Cardiac muscle cell (in vitro differentiated cells and primary cell): ENCODE measurements around the gene PI4K2A. TPM values are rescaled to one million over a fixed set of nuclear protein-coding genes. Genes with fewer than 3 reads are reported as not detected.
"Not testable (repeated sequence)": the region's sequence is repeated elsewhere in the genome, so short reads cannot be mapped to it uniquely, and the experiment has no call there.

Experiments used
- DNase-seq, 2 donors: peaks; one replicate each; pipeline versions ENCODE4 v3.0.0 to v3.0.0-alpha.2; 2010 to 2017; ENCODE audit warnings: low read depth in 1 of 2, low spot score in 1 of 2
- H3K27ac ChIP-seq: fragments of 200-600 bp; sonication (generic); 2 replicates; pipeline ENCODE4 v1.5.1; 2016
- H3K27me3 ChIP-seq: fragments of 200-600 bp; sonication (generic); 2 replicates; pipeline ENCODE4 v1.6.0; 2016; ENCODE audit warnings: control low read depth
- H3K36me3 ChIP-seq: fragments of 200-600 bp; sonication (generic); 2 replicates; pipeline ENCODE4 v1.5.1; 2016; ENCODE audit warnings: control low read depth
- H3K4me1 ChIP-seq: fragments of 200-600 bp; sonication (generic); 2 replicates; pipeline ENCODE4 v1.8.1; 2017; ENCODE audit warnings: low read depth, mild to moderate bottlenecking, mixed run types
- H3K4me3 ChIP-seq: fragments of 200-600 bp; sonication (generic); 2 replicates; pipeline ENCODE4 v1.5.1; 2016; ENCODE audit warnings: mild to moderate bottlenecking
- H3K9me3 ChIP-seq: fragments of 200-600 bp; sonication (generic); 2 replicates; pipeline ENCODE4 v1.5.1; 2017; ENCODE audit warnings: low read depth, mild to moderate bottlenecking, control low read depth
- polyA plus RNA-seq: library from polyadenylated mRNA; unstranded; fragments of >200 nt; fragmentation: Nextera tagmentation; extraction: Ambion mirVana; gene quantifications from 2 replicates; pipeline ENCODE4 v1.2.1, GENCODE V29; 2016
- total RNA-seq: library from RNA; depleted of rRNA; stranded (reverse); fragments of >200 nt; gene quantifications from 2 replicates; pipeline ENCODE4 v1.2.3, GENCODE V29; 2016
- TF ChIP-seq, protein P1 (sequence below): IDR thresholded peaks from 2 replicates; pipeline ENCODE4 v1.5.1; 2012; ENCODE audit warnings: low read depth, mild to moderate bottlenecking, low read length

PI4K2A gene
- total and polyA plus RNA-seq, 2 experiments from 2014 or later = 19.7 to 20.1 TPM

DNA sequence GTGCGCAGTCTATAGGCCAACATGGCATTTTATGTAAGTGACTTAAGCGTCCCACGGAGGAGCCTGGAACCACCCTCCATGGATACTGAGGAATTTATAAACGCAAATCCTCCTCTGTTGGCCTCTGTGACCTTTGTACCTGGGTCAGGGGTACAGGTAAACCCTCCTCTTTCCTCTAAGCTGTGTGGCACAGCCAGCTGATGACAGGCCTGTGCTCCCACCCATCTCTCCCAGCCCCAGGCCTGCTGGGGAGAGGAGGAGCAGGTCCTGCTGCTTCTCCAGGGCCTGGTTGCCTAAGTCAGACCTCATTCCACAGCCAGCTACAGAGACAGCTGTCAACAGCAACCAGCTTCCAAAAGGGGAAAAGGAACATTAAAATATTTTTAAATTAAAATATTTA lies 41.6 kb downstream of the PI4K2A start:
- no peaks in the 10 kb centered on the region for H3K9me3 ChIP-seq
- no peak overlapping the region for H3K4me3 ChIP-seq
- no peak for DNase-seq
- peaks cover 5% of the 10 kb centered on the region for H3K4me1 ChIP-seq
- TF ChIP-seq, protein P1, sequence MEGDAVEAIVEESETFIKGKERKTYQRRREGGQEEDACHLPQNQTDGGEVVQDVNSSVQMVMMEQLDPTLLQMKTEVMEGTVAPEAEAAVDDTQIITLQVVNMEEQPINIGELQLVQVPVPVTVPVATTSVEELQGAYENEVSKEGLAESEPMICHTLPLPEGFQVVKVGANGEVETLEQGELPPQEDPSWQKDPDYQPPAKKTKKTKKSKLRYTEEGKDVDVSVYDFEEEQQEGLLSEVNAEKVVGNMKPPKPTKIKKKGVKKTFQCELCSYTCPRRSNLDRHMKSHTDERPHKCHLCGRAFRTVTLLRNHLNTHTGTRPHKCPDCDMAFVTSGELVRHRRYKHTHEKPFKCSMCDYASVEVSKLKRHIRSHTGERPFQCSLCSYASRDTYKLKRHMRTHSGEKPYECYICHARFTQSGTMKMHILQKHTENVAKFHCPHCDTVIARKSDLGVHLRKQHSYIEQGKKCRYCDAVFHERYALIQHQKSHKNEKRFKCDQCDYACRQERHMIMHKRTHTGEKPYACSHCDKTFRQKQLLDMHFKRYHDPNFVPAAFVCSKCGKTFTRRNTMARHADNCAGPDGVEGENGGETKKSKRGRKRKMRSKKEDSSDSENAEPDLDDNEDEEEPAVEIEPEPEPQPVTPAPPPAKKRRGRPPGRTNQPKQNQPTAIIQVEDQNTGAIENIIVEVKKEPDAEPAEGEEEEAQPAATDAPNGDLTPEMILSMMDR = no peak
- peak overlapping the region; percentile 43 for H3K27ac ChIP-seq
- no peaks in the 10 kb centered on the region for H3K36me3 ChIP-seq
- no peaks in the 10 kb centered on the region for H3K27me3 ChIP-seq

DNA sequence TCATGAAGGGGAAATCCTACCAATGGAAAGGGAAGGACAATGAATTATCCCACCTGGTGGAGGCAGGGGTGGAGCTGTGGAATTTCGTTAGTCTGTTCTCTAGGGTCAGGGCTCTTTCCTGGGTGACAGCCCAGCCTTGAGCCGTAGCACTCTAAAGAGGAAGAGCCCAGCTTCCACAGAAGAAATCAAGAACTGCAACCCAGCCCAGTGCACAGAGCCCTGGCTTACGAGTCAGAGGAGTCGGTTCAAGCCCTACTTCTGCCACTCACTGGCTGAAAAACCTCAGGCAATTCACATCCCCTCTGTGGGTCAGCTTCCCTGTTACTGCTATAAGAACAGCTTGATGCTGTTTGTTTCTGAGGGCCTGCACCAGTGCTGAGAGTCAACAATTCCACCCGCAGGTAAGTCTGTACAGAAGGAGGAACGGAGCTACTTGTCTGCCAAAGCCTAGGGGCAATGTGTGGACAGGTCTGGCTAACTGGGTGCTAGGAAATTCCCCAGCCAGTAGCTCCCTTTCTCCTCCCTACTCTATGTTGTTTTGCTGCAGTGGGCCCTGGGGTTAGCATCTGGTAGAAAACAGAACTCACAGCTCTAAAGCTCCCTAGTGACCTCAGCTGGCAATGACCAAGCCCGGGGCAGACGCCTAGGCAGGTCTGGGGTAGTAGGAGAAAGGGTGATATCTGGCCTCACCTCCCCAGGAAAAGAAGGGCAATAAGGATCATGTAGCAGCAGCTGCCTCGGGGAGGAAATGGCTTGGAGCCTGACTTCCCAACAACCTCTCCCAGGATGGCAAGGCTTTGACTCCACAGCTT lies 43.3 kb downstream of the PI4K2A start:
- peak overlapping the region; percentile 49 for H3K27ac ChIP-seq
- peaks cover 16% of the 10 kb centered on the region for H3K4me1 ChIP-seq
- no peaks in the 10 kb centered on the region for H3K36me3 ChIP-seq
- H3K4me3 ChIP-seq = no peak overlapping the region
- H3K9me3 ChIP-seq = no peaks in the 10 kb centered on the region
- TF ChIP-seq, protein P1 = no peak
- peak in 1 of 2 donors; percentile 50 for DNase-seq
- no peaks in the 10 kb centered on the region for H3K27me3 ChIP-seq

DNA sequence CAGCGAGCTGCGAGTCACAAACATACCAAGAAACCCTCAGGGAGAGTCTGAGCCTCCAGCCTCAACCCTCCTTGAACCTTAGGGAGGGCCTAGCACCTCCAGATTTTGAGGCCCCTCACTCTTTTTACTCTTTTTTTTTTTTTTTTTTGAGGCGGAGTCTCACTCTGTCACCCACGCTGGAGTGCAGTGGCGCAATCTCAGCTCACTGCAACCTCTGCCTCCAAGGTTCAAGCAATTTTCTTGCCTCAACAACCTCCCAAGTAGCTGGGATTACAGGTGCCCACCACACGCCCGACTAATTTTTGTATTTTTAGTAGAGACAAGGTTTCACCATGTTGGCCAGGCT lies 43.9 kb downstream of the PI4K2A start:
- H3K4me3 ChIP-seq, H3K27ac ChIP-seq, DNase-seq, H3K9me3 ChIP-seq, H3K27me3 ChIP-seq, H3K36me3 ChIP-seq: not testable (repeated sequence)
- H3K4me1 ChIP-seq = peaks cover 16% of the 10 kb centered on the region

DNA sequence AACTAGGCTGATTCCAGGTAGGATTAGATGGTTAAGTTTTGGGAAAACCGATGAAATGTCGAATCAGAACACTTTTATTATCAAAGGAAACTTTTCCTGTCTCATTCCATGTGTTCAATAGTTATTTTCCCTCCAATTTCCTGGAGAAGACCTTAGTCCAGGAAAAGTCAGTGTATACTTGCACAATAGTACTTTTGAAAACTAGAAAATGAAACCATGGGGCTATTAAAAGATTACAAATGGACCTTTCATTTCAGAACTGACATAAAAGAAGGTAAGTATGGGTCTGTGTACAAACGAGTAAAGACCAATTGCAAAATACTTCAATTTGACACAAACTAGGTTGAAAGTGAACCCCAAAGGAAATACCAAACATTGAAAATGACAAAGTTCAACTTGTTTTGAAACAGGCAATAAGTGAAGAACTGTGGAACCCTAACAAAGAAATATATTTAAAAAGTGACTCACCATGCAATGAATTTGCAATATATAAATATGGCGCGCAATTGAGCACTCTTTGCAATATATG lies 44.5 kb downstream of the PI4K2A start:
- Histone ChIP-seq H3K36me3 (no peaks in the 10 kb centered on the region), H3K4me3 (no peak overlapping the region), H3K27ac (no peak overlapping the region), H3K4me1 (peaks cover 16% of the 10 kb centered on the region), H3K9me3 (no peaks in the 10 kb centered on the region), H3K27me3 (no peaks in the 10 kb centered on the region)
- peak in 1 of 2 donors; percentile 25 for DNase-seq
- TF ChIP-seq, protein P1 = no peak

DNA sequence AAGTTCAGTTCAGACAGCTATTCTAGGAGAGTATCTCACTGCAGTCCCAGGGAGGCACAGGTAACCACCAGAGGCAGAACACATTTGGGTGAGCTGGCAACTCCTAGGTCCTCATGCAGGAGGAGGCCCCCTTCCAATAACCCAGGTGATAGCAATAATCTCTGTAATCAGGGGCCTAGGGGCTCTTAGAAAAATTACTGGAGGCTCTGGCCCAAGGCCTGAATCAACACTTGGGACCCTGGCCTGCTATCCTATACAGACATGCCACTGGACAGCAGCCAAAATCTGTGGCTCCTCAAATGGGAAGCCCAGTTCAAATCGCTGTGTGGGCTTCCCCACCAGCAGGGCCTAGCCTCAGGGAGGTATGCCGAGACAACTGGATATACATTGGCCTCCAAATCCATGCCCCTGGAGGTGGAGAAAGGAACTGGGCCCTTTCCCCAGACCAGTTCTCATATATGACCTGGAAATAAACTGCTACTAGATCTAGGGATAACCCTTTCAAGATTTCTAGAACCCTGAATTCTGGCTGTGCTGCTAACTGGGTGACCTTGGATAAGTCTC lies 45.0 kb downstream of the PI4K2A start:
- no peak overlapping the region for H3K4me3 ChIP-seq
- peak; percentile 48 to 62 for DNase-seq

More for the DNA sequence above, 45.0 kb downstream of the PI4K2A start:
- Histone ChIP-seq H3K36me3 (no peaks in the 10 kb centered on the region), H3K27me3 (no peaks in the 10 kb centered on the region), H3K27ac (no peak overlapping the region), H3K4me1 (peaks cover 16% of the 10 kb centered on the region), H3K9me3 (no peaks in the 10 kb centered on the region)
- TF ChIP-seq, protein P1 = peak; percentile 45
